GM19193 (cell line): Measurements from ENCODE around the gene DENND1A.

Experiments used
- POLR2A ChIP-seq: IDR thresholded peaks from 4 replicates; pipeline ENCODE4 v1.6.1; 2011; ENCODE audit not compliant: insufficient read depth, insufficient read length; ENCODE audit errors: extremely low read depth

Gene DENND1A

DNA sequence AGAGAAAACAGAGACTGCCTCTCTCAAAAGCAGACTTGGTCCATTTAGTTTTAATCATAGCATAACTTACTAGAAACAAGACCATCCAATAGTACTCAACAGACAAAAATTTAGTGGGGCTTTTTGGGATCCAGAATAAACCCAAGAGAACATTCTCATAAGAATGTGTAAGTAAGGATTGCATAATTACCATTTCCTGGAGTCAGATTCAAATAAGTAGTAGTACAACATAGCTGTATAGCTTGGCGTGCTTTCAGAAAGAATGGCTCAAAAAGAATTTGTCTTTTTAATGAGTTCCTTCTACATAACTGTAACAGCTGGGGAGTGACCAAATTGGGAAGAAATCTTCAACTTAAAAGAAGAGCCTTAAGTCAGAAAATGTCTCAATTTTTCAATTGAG is 145.4 kb downstream of the DENND1A start:
- no peak for TF ChIP-seq POLR2A

GRCh38 chr9:123778232-123778902 is 151.6 kb downstream of the DENND1A start:
- no peak for TF ChIP-seq POLR2A

DNA sequence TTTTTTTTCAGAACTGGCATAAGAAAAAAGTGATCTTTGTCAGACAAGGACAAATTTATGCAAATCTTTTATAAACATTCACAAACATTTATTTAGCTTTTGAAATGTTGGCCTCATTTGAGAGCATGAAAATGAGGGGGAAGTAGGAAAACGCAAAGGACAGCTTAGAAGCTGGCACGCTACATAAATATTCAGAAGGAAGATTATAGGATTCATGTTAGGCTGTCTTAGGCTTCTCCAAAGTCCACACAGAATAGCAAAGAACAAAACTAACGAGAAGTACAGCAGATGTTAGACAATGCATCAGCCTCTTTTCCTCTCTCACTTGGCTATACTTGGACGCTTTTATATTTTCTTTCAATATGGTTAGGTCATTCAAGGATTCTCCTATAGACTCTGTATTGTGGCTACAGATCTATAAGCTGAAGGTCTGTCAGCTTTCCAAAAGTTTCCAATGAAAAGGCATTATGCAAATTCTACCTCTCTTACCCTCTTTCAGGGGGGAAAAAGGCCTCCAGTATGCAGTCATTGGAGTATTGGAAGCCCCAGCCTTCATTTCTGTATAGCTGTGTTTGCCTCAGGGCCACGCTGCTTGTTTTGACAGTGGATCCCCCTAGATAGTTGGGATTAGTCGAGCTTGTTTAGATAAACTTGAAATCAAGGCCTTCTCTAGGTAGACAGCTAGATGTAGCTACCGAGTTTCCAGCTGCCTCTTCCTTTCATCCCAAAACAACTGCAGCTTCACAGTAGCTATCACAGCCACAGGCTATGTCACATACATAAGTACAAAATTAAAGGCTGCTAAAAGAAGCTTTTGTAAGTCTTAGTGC is 153.0 kb downstream of the DENND1A start:
- no peak for TF ChIP-seq POLR2A

GRCh38 chr9:123775289-123776284 is 154.3 kb downstream of the DENND1A start:
- TF ChIP-seq POLR2A: no peak

- no peak for TF ChIP-seq POLR2A
These were observed 156.1 kb downstream of the DENND1A start for GRCh38 chr9:123773783-123774182.

GRCh38 chr9:123772967-123773366 is 157.0 kb downstream of the DENND1A start:
- TF ChIP-seq POLR2A: no peak

DNA sequence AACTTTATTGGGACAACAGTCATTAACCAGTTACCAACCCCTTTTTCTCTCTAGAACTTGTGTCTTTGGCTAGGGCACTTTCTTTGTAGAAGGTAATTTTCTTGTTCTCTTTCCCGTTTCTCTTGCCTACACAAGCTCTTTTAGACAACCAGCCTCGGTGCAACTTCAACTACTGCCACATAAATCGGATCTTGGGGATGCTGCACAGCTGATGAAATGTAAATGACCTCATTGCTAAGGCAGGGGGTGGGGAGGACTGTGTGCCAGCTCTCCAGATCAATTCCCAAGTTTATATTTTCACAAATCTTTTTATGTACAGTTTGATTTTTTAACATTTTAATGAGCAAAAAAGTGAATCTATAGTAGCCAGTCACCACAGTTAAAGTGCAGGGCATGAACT is 157.6 kb downstream of the DENND1A start:
- TF ChIP-seq POLR2A: no peak

- TF ChIP-seq POLR2A: no peak
These were observed 158.2 kb downstream of the DENND1A start for GRCh38 chr9:123771690-123772089.

DNA sequence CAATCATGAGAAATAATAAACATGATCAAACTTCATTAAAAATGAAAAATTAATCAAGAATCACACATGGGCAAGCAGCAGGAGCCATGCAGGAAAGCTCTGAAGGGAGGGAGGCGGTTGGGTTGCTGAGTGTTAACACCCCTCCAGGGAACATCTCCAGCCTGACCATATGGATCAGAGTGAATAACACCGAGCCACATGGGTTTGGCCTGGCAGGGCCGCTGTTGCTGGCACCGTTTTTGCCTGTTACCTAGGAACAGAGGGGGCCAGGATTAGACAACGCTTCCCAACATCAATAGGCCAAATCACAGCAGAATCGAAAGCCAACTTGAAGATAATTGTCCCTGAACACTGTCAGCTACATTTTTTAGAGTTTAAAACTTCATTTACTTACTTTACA is 160.2 kb downstream of the DENND1A start:
- TF ChIP-seq POLR2A: no peak

DNA sequence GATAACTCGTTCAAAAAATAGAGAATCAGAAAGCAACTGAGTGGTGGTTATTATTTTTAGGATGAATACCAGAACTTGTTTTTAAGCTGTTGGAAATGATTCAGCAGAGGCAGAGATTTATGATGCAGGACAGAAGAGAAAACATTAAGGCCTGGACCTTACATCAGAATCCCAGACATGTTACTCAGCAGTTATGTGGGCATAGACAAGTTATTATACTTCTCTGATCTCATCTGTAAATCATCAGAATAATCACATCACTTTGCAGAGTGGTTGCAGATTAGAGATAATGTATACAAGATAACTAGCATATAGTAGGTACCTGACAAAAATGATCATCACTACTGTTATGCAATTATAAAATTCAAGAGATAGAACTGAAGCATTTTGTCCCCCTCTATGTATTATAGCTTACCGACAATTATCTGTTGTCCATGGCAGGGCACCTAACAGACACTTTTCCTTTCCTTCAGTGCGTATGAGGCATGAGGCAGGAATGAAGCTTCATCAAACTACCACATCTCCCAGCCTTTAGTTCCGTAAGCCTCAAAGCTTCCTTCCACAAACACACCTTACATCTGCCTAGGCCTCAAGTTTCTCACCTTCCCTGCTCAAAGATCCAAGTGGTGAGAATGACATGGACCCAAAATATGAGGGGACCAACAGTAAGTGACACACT is 165.9 kb downstream of the DENND1A start:
- no peak for TF ChIP-seq POLR2A

DNA sequence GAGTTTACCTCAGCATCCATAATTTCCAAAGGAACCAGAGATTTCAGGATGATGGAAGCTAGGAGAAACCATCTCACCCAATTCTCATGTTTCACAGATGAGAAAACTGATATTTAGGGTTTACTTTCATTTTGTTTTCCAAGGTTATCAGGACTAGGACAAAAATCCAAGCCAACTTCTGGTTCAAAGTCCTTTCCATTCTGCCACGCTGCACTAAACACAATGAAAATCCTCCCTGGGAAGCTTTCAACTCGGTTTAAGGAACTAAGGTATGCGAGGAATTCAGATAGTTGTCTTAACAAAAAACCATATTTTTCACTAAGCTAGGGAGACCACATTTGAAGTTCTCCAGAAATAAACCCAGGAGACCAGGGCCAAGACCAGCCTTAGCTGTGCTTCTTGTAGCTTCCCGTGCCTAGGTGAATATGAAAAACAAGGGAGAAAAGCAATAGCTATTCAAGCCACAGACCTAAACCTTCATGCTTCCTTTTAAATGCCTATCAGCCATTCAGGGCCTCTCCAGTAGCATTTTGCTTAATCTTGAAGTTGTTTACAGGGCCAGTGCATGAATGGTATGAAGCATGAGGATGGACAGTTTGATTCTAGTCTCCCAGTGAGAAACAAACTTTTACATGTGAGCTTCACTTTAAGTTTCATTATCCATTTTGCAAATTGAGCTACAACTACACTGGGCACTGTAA is 167.9 kb downstream of the DENND1A start:
- no peak for TF ChIP-seq POLR2A

- no peak for TF ChIP-seq POLR2A
These were observed 172.0 kb downstream of the DENND1A start for GRCh38 chr9:123757960-123758359.

GRCh38 chr9:123757547-123757946 is 172.4 kb downstream of the DENND1A start:
- no peak for TF ChIP-seq POLR2A
